ENCODE data around the gene PRUNE2.

- TF ChIP-seq EP300 (IDR thresholded peaks at IDR 0.05) (no peak), POLR2AphosphoS5 (IDR thresholded peaks at IDR 0.05) (no peak)
These were observed 149.7 kb downstream of the PRUNE2 start for GRCh38 chr9:76756268-76756640.
